Hepatocyte (in vitro differentiated cells): Measurements from ENCODE around the gene MDM2. TPM values are rescaled to one million over a fixed set of nuclear protein-coding genes. Genes with fewer than 3 reads are reported as not detected.

ENCODE experiments used
- DNase-seq: peaks from one replicate; pipeline ENCODE4 v3.0.0-alpha.2; 2016; ENCODE audit warnings: low spot score
- H2AFZ ChIP-seq: fragments of 200-600 bp; sonication (generic); 2 replicates; pipeline ENCODE4 v1.6.0; 2016; ENCODE audit warnings: antibody characterized with exemption, mild to moderate bottlenecking
- H3K27ac ChIP-seq: fragments of 200-600 bp; sonication (generic); 2 replicates; pipeline ENCODE4 v1.5.1; 2016; ENCODE audit warnings: mild to moderate bottlenecking
- H3K27me3 ChIP-seq: fragments of 200-600 bp; sonication (generic); 2 replicates; pipeline ENCODE4 v1.6.1; 2016
- H3K36me3 ChIP-seq: fragments of 200-600 bp; sonication (generic); replicated peaks from 2 replicates; pipeline ENCODE4 v1.5.1; 2016; ENCODE audit warnings: low read depth; ENCODE audit not compliant: insufficient read depth
- H3K4me1 ChIP-seq: fragments of 200-600 bp; sonication (generic); 2 replicates; pipeline ENCODE4 v1.5.1; 2016; ENCODE audit warnings: mild to moderate bottlenecking, moderate library complexity; ENCODE audit not compliant: insufficient read depth
- H3K4me2 ChIP-seq: fragments of 200-600 bp; sonication (generic); 2 replicates; pipeline ENCODE4 v1.6.0; 2016
- H3K4me3 ChIP-seq: fragments of 200-600 bp; sonication (generic); 2 replicates; pipeline ENCODE4 v1.5.1; 2016; ENCODE audit warnings: mild to moderate bottlenecking
- H3K79me2 ChIP-seq: fragments of 200-600 bp; sonication (generic); 2 replicates; pipeline ENCODE4 v1.6.0; 2017; ENCODE audit warnings: mild to moderate bottlenecking
- H3K9me2 ChIP-seq: fragments of 200-600 bp; sonication (generic); replicated peaks from 2 replicates; pipeline ENCODE4 v1.6.0; 2017; ENCODE audit warnings: mild to moderate bottlenecking; ENCODE audit not compliant: insufficient read depth
- H3K9me3 ChIP-seq: fragments of 200-600 bp; sonication (generic); 2 replicates; pipeline ENCODE4 v1.5.1; 2016; ENCODE audit warnings: low read depth, mild to moderate bottlenecking
- H4K20me1 ChIP-seq: fragments of 200-600 bp; sonication (generic); 2 replicates; pipeline ENCODE4 v1.6.0; 2016; ENCODE audit warnings: mild to moderate bottlenecking; ENCODE audit not compliant: insufficient read depth, poor library complexity, severe bottlenecking
- CTCF ChIP-seq: fragments of 200-600 bp; sonication (generic); IDR thresholded peaks from 2 replicates; pipeline ENCODE4 v1.5.1; 2016; ENCODE audit warnings: antibody characterized with exemption, mild to moderate bottlenecking; ENCODE audit not compliant: poor library complexity
- EZH2 ChIP-seq: fragments of 200-600 bp; sonication (generic); IDR thresholded peaks from 2 replicates; pipeline ENCODE4 v1.6.1; 2016; ENCODE audit warnings: antibody characterized with exemption, mild to moderate bottlenecking, borderline replicate concordance
- EZH2phosphoT487 ChIP-seq: fragments of 200-600 bp; sonication (generic); IDR thresholded peaks from one replicate; pipeline ENCODE4 v1.6.1; 2018; ENCODE audit warnings: antibody characterized with exemption, mild to moderate bottlenecking, low read depth, moderate library complexity; ENCODE audit not compliant: unreplicated experiment, severe bottlenecking
- WGBS: methylation state at CpG from one replicate; pipeline ENCODE4 v1.1.6; 2016; ENCODE audit warnings: low lambda C conversion rate; ENCODE audit errors: missing lambda C conversion rate; 5-methylcytosine and 5-hydroxymethylcytosine counted together
- polyA plus RNA-seq: library from polyadenylated mRNA; unstranded; fragments of >200 nt; fragmentation: Nextera tagmentation; extraction: Ambion mirVana; gene quantifications from 2 replicates; pipeline ENCODE4 v1.2.1, GENCODE V29; 2016
- total RNA-seq: library from RNA; depleted of rRNA; stranded (reverse); fragments of >200 nt; gene quantifications from 2 replicates; pipeline ENCODE4 v1.2.3, GENCODE V29; 2014

Gene MDM2
- total and polyA plus RNA-seq, 2 experiments from 2014 or later = 42.0 to 77.4 TPM

GRCh38 chr12:68873316-68873715 is 65.3 kb downstream of the MDM2 start:
- H4K20me1 ChIP-seq = no peaks in the 10 kb centered on the region
- H3K36me3 ChIP-seq = no peaks in the 10 kb centered on the region
- no peak for DNase-seq
- no peak overlapping the region for H2AFZ ChIP-seq
- H3K4me3 ChIP-seq = no peak overlapping the region
- H3K4me1 ChIP-seq = no peaks in the 10 kb centered on the region
- H3K9me3 ChIP-seq = no peaks in the 10 kb centered on the region
- H3K4me2 ChIP-seq = no peak overlapping the region
- H3K27me3 ChIP-seq = no peaks in the 10 kb centered on the region
- no peaks in the 10 kb centered on the region for H3K79me2 ChIP-seq
- H3K27ac ChIP-seq = no peak overlapping the region
- TF ChIP-seq CTCF (no peak), EZH2phosphoT487 (no peak), EZH2 (no peak)
- H3K9me2 ChIP-seq = no peaks in the 10 kb centered on the region
- WGBS = 83% methylated on average over 4 of the region's 4 CpGs

- no peaks in the 10 kb centered on the region for H4K20me1 ChIP-seq
- H3K79me2 ChIP-seq = no peaks in the 10 kb centered on the region
- H3K27ac ChIP-seq = no peak overlapping the region
- H3K4me1 ChIP-seq = no peaks in the 10 kb centered on the region
- WGBS = 71% methylated on average over 4 of the region's 4 CpGs
- H3K4me3 ChIP-seq = no peak overlapping the region
- TF ChIP-seq EZH2phosphoT487 (no peak), CTCF (no peak), EZH2 (no peak)
- no peak for DNase-seq
- H3K9me2 ChIP-seq = no peaks in the 10 kb centered on the region
- no peak overlapping the region for H2AFZ ChIP-seq
- no peak overlapping the region for H3K4me2 ChIP-seq
- H3K36me3 ChIP-seq = no peaks in the 10 kb centered on the region
- H3K27me3 ChIP-seq = no peaks in the 10 kb centered on the region
- no peaks in the 10 kb centered on the region for H3K9me3 ChIP-seq
These were observed 68.5 kb downstream of the MDM2 start for GRCh38 chr12:68876461-68876860.

- H3K27me3 ChIP-seq = no peaks in the 10 kb centered on the region
- WGBS = 97% methylated on average over 4 of the region's 4 CpGs
- H3K4me3 ChIP-seq = no peak overlapping the region
- H3K9me2 ChIP-seq = no peaks in the 10 kb centered on the region
- H3K27ac ChIP-seq = no peak overlapping the region
- H4K20me1 ChIP-seq = no peaks in the 10 kb centered on the region
- no peaks in the 10 kb centered on the region for H3K4me1 ChIP-seq
- H3K4me2 ChIP-seq = no peak overlapping the region
- TF ChIP-seq EZH2 (no peak), CTCF (no peak), EZH2phosphoT487 (no peak)
- H3K79me2 ChIP-seq = no peaks in the 10 kb centered on the region
- H3K9me3 ChIP-seq = no peaks in the 10 kb centered on the region
- DNase-seq = no peak
- H2AFZ ChIP-seq = no peak overlapping the region
- H3K36me3 ChIP-seq = no peaks in the 10 kb centered on the region
These were observed 69.6 kb downstream of the MDM2 start for GRCh38 chr12:68877583-68877982.

GRCh38 chr12:68878283-68878682 is 70.3 kb downstream of the MDM2 start:
- Histone ChIP-seq H3K36me3 (no peaks in the 10 kb centered on the region), H3K79me2 (no peaks in the 10 kb centered on the region), H3K27me3 (no peaks in the 10 kb centered on the region), H3K9me2 (no peaks in the 10 kb centered on the region), H3K27ac (no peak overlapping the region), H3K4me3 (no peak overlapping the region), H4K20me1 (no peaks in the 10 kb centered on the region), H3K4me2 (no peak overlapping the region), H2AFZ (no peak overlapping the region), H3K4me1 (no peaks in the 10 kb centered on the region), H3K9me3 (no peaks in the 10 kb centered on the region)
- DNase-seq = no peak
- TF ChIP-seq CTCF = no peak
- TF ChIP-seq EZH2 = no peak
- no peak for TF ChIP-seq EZH2phosphoT487
- 94% methylated on average over 4 of the region's 4 CpGs for WGBS
